COLO668 (cell line): ENCODE measurements around the gene ZCCHC14.
"Not testable (repeated sequence)": the region's sequence is repeated elsewhere in the genome, so short reads cannot be mapped to it uniquely, and the experiment has no call there.

Source experiments
- DNase-seq: peaks from one replicate; lab custom pipeline; 2025; ENCODE audit not compliant: unreplicated experiment; lab: John Stamatoyannopoulos, UW

ZCCHC14 gene

DNA sequence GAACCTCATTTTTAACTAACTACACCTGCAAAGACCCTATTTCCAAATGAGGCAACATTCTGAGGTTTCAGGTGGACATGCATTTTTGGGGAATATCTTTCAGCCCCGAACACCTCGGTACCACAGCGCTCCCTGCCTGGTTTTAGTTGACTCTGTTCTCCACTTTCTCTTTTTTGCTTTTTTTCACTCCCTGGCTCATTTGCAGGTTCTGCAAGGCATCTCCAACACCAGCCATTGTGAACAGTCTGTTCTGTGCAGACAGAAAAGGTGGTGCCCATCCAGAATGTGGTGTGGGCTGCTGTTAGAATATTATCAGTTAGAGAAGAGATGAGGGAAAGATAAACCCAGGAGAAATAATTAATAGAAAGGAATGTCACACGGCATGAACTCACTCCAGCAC is 32.5 kb upstream of the ZCCHC14 start:
- no peak for DNase-seq

DNA sequence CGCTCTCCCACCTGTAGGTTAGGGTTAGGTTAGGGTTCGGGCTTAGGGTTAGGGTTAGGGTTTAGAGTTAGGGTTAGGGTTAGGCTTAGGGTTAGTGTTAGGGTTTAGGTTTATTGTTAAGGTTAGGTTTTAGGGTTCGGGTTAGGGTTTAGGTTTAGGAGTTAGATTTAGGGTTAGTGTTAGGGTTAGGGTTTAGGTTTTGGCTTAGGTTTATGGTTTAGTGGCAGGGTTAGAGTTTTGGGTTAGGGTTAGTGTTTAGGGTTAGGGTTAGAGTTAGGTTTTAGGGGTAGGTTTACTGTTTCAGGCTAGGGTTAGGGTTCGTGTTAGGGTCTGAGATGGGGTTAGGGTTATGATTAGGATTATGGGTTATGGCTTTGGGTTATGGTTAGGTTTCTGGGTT is 31.6 kb upstream of the ZCCHC14 start:
- DNase-seq = no peak

DNA sequence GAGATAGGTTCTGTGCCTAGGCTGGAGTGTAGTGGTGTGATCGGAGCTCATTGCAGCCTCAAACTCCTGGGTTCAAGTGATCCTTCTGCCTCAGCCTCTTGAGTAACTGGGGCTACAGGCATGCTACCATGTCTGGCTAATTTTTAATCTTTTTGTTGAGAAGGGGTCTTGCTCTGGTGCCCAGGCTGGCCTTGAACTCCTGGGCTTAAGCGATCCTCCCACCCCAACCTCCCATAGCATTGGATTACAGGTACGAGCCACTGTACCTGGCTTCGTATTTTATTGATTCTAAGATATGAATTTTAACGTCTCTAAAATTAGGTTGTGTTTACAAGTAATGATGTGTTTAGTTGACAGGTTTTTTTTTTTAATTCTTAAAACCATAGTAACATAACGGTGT is 30.8 kb upstream of the ZCCHC14 start:
- not testable (repeated sequence) for DNase-seq

DNA sequence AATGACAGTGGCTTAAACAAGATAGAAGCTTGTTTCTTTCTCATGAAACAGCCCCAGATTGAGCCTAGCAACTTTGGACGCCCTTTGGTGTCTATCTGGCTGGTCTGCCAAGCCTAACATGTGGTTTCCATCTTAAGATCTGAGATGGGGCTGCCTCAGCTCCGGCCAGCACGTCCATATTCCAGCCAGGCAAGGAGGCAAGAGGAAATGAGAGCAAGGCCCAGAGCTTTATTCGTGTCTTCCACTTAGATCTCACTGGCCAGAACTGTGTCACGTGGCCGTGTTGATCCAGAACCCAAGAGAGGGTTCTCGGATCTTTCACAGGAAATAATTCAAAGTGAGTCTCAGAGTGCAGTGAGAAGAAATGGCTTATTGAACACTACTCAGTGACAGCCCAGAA is 28.9 kb upstream of the ZCCHC14 start:
- DNase-seq = not testable (repeated sequence)

DNA sequence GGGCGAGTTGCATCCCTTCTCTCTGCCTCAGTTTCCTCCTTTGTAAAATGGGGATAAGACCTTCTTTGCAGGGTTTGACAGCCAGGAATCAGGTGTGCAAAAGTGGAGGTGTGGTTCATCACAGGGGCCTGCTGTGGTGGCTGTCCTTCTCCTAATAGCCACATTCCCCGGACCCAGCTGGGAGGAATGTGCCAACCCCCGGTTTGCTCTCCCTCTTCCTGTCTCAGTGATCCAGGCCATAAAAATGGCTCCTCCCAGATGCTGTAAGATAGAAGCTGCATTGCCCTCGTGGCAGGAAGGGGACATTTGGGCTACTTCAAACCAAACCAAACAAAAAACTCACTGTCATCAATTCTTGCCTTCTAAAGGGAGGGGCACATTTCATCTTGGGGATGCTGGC is 26.3 kb upstream of the ZCCHC14 start:
- DNase-seq = not testable (repeated sequence)

DNA sequence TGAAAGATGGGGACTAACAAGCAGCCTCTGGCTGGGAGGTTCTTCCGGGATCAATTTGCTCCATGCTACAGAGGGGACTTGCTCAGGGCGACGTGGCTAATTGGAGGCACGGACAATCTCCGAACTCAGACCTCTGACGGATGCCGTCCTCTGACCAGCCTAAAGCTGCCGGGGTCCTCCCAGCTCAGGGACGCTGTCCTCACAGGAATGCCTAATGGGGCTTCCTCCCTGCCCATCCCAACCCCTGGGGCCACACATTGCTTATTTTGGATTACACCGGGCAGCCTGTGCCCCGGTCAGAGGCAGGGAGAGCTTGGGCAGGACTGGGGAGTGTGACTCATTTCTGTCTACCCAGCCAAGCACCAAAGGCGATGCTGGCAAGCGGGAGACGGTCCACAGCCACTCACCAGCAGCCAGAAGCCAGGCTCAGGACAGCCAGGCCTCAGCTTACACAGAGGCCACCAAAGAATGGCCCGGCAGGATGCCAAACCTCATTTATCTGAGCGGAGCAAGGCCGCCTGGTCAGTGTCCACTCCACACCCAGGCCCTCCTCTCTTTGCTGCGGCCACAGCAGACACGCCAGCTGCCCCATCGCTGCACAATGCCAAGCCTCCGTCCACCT is 25.7 kb upstream of the ZCCHC14 start:
- DNase-seq = not testable (repeated sequence)

DNA sequence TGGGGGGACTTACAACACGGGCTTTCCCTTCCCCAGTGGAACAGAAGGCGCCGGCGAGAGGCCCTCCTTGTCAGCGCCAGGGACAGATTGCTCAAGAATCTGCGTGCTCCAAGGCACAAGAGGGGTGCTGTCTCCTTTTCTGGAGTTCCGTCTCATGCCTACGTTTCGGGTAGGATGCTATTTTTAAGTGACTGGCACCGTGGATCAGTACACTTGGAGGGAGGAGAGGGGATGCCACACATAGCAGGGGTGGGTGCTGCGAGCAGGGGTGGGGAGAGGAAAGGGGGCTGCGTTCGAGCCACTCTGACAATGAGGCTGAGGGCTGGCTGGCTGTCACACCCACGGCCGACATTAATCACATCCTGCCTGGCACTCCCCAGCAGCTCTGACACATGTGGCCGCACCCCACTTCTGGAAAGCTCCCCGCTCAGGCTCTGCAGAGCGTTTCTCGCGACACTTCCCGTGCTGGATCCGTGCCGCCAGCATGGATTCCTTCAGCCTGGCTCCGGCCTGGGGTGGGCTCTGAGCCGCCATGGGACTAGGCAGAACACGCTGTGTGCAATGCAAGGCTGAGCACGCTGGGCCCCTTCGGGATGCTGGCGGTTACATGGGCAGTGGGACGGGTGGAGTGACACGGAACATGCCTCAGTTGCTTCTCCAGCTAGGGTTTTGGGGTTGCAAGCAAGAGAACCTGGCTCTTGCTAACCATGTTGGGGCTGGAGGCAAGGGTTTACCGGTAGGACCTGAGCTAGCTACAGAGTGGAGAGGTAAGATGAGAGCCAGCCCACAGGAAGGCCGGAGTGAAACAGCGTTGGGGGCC is 25.0 kb upstream of the ZCCHC14 start:
- not testable (repeated sequence) for DNase-seq

DNA sequence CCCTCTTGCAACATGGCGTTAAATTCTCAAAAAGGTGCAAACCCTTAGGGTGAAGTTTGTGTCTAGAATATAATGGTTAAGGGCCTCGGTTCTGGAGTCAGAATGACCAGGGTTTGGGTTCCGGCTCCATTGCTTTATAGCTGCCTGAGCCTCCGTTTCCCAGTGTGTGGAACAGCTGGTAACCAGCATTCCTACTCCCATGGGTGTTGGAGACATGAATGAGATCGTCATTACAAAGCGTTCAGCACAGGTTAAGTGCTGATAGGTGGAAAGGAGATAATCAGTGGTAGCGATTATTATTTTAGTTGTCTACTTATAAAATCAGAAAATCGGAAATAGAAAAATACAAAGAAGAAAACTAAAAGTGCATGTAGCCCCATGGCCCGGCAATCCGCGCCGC is 23.5 kb upstream of the ZCCHC14 start:
- no peak for DNase-seq

DNA sequence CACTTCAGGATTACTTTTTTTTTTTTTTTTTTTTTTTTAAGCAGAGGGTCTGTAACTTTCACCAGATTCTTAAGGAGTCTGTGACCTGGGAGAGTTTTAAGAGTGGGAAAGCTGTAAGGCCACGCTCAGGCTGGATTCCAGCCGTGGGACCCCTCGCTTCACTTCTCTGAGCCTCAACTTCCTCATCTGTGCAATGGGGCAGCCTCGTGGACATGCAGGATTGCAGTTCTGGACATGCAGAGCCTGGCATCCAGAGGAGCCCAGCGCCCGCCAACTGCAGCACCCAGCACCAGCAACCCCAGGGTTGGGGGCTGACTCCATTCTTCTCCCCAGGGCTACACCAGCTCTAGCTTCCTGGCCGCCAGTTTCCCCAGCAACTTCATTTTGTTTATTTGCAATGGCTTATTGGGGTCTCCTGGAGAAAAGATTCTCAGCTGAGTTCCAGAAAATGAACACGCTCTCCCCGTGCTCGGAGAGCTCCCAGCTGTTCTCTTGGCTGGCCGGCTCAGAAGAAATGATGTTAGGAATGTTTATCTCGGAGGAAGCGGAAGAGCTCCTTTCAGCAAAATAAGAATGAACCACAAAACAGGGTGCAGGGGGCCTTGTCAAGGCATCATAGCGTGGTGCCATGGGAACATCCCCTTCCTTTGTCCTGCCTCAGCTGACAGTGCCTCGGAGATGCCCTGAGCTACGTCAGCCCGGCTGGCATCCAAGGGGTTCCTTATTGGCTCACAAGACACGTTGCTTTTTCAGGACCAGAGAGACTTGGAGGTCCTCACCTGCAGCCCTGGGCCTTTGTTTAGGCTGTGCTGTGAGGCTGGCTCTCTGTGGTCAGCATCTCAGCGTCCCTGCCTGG is 22.9 kb upstream of the ZCCHC14 start:
- DNase-seq = no peak

DNA sequence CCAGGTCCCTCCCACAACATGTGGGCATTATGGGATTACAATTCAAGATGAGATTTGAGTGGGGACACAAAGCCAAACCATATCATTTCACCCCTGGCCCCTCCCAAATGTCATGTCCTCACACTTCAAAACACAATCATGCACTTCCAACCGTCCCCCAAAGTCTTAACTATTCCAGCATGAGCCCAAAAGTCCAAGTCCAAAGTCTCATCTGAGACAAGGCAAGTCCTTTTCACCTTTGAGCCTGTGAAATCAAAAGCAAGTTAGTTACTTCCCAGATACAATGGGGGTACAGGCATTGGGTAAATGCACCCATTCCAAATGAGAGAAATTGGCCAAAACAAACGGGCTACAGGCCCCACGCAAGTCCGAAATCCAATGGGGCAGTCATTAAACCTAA is 17.0 kb upstream of the ZCCHC14 start:
- not testable (repeated sequence) for DNase-seq

DNA sequence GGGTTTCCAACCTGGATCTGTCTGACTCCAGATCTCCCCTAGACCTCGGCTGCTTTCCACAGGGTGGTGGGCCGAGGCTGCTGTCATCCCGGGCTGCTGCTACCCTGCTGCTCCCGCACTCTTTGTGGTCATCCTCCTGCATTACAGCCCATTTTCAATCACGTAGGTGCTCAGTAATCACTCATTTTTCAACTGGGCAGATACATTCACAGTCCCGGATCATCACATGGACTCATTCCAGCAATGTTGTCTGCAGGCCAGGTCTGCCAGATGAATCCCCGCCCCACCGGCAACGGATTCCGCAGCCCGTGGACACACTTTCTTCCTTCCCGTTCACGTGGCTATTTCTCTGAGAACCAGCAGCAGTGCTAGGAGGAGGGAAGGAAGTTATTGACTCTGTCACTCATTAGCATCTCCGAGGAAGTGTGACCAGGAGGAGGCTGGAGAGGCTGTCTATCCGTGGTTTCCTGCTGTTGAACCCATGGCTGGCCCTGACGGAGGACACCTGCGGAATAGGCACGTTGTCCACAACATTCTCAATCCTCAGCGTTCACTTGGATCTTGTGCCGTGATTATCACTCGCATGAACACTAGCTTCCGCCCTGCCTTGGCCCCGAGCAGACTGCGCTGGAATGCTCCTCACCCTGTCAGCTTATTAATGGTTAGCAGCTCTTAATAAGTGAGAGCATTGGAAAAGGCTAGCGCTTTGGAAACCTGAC is 14.7 kb upstream of the ZCCHC14 start:
- no peak for DNase-seq

DNA sequence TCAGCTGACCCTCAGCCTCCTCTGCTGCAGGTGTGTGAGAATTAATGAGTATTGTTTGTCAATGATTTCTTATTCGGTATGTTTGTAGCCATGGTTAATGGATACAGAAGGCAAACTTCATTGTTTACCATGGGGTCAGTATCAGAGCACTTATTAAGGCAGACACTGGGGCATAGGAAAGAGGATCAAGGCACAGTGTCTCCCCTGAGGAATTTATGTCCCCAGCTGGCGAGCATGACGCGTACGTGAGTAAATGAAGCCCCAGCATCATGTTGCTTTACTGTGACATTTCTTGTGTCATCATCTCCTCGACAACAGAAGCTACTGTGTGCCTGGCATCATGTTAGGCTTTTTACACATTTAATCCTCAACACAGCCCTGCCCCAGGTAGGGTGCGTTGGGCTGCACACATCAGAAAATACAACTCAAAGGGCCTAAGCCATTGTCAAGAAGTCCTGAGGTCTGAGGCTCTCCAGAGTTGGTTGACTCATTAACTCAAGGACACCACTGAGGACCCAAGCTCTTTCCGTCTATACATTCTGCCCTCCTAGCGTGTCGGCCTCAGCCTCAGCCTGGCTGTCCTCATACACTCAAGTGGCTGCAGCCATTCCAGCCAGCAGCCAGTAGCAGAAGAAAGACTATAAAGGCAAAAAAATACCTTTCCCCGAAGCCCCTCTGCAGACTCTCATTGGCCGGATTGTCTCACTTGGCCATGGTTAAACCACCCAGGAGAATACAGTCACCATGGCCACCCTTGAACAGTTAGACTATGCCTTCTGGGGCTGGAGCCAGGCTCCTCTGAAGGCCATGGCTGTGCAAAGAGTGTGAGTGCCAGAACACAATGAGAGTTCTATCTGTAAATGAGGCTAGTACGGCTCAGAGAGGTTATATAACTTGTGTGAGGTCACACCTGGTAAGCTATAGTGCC is 13.9 kb upstream of the ZCCHC14 start:
- no peak for DNase-seq

DNA sequence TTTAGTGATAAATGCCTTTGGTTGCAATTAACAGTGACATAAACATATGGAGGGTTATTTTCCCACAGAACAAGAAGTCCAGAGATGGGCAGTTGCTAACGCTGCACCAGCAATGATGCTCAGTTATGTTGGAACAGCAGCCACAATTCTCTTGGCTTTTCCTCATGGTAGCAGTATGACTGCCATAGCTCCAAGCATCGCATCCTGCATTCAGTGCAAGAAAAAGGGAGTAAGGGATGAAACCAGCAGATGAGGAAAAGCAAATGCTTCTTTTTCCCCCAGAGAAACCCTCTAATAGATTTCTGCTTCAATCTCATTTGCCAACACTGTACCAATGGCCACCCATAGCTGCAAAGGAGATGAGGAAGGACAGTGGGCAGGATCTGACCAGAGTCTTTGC is 13.0 kb upstream of the ZCCHC14 start:
- DNase-seq = no peak

DNA sequence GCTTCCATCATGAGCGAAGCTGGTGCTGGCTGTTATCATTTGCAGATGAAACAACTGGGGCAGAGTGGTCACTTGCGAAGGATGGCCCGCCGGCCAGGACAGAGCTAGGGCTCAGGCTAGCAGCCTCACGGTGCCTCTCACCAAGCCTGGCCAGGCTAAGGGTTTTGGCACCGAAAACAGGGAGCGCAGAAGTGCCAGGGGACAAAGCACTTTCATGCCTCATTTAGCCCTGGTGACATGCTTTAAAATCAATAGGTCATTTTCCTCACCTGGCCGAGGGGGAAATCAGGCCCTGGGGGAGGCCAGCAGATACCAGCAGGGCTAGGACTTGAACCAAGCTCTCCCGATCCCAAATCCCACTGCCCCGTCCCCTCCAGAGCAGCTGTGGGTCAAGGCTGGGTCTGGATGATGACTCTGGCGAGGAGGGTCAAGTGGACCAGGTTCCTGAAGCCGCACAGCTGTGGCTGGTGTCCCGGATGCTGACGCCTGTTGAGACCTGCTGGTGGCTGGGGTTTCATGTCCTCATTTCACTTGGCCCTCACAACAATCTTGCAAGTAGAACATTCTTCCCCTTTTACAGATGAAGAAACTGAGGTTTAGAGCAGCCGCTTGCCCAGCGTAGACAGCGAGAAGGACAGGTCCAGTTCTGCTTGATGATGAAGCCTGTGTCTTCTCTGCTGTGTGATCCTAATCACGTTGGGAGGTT is 10.6 kb upstream of the ZCCHC14 start:
- DNase-seq = not testable (repeated sequence)

DNA sequence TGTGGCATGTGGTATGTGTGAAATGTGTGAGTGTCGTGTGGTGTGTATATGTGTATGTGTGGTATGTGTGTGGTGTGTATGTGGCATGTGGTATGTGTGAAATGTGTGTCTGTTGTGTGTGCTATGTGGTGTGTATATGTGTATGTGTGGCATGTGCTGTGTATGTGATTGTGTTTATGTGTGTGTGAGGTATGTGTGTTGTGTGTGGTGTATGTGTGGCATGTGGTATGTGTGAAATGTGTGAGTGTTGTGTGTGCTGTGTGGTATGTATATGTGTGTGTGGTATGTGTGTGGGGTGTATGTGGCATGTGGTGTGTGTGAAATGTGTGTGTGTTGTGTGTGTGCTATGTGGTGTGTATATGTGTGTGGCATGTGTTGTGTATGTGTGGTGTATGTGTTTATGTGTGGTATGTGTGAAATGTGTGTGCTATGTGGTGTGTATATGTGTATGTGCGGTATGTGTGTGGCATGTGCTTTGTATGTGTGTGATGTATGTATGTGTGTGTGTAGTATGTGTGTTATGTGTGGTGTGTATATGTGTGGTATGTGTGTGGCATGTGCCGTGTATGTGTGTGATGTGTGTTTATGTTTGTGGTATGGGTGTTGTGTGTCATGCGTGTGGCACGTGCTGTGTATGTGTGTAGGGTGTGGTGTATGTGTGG is 9.6 kb upstream of the ZCCHC14 start:
- DNase-seq = no peak

DNA sequence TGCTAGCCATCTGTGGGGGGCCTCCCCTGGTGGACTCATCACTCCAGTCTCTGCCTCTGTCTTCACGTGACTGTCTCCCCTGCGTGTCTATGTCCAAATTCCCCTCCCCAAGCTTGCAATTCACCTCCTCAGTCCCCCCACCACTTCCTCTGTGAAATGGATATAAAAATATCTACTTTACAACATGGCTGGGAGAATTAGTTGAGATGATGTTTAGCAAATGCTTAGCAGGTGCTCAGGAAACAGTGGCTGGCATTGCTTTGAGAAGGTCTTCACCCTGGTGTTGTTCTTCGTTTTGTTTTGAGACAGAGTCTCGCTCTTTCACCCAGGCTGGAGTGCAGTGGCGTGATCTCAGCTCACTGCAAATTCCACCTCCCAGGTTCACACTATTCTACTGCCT is 8.3 kb upstream of the ZCCHC14 start:
- DNase-seq = no peak

DNA sequence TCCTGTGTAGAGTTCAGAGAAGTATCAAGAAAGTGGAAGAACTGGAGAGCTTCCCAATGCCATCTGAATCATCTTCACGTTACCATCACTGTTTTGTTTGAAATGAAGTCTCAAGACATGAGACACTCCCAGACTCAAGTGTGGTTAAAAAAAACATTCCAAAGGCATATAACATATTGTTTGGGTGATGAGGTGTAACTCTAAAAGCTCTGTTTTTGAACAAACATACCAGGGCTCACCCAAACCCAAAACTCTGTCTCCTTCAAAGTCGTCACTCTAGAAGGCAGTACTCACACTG is 6.3 kb upstream of the ZCCHC14 start:
- no peak for DNase-seq

DNA sequence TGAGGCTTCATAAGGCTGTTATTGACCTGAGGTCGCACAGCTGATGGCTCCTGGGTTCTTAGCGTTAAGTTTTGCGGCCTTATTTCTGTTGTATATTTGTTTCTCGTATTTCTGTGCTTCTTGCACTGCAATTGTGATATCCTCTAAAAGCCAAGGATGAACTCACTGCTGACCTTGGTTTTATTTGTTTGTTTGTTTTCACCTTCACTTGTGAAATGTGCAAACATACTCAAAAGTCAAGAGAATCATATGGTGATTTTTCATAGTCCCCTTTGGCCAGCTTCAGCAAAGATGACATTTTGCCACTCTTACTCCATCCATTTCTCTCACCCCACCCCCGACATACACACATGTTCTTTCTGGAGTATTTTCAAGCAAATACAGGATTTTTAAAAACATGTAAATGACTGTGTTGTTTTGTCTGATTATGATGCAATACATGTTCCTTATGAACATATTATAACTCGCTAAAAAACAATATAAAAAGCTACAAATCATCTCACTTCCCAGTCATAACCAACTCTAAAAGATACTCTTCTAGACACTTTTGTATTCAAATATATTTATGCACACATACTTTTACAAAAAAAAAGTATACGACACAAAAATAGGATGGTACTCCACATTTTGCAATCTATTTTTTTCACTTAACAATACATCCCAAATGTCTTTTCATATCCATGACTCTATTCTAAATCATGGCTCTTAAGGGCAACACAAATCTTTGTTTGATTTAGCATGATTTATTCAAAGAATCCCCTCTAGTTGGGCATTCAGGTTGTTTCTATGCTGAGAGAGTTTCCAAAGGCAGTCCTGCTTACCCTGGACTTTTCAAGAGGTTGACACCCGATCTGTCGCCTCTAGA is 5.7 kb upstream of the ZCCHC14 start:
- DNase-seq = no peak
